NCI-H82 (cell line): Measurements from ENCODE around the gene DCXR.

ENCODE experiments used
- DNase-seq: peaks from one replicate; lab custom pipeline; 2025; lab: John Stamatoyannopoulos, UW

Gene DCXR

GRCh38 chr17:82072827-82073226, 35.3 kb upstream of the DCXR start:
- no peak for DNase-seq

GRCh38 chr17:82070611-82071010, 33.1 kb upstream of the DCXR start:
- DNase-seq, result no peak

GRCh38 chr17:82065638-82066303, 28.3 kb upstream of the DCXR start, which contains the start of gene DUS1L:
TSS of gene DUS1L (minus strand) at chr17:82065804. CDS start at chr17:82065059, 745 bp downstream.
- peak; percentile 63 for DNase-seq

- DNase-seq, result peak; percentile 38
These were observed 27.7 kb upstream of the DCXR start for GRCh38 chr17:82065193-82065637.

GRCh38 chr17:82064433-82065192, 27.1 kb upstream of the DCXR start:
- no peak for DNase-seq

GRCh38 chr17:82063424-82064415, 26.2 kb upstream of the DCXR start:
- no peak for DNase-seq

- no peak for DNase-seq
These were observed 25.5 kb upstream of the DCXR start for GRCh38 chr17:82062984-82063368.

GRCh38 chr17:82062076-82062983, 24.8 kb upstream of the DCXR start:
- DNase-seq, result no peak

GRCh38 chr17:82061047-82061925, 23.8 kb upstream of the DCXR start:
- DNase-seq, result no peak

GRCh38 chr17:82060614-82061013, 23.1 kb upstream of the DCXR start:
- no peak for DNase-seq

- DNase-seq, result no peak
These were observed 22.5 kb upstream of the DCXR start for GRCh38 chr17:82060001-82060380.

GRCh38 chr17:82059272-82060000, 21.9 kb upstream of the DCXR start:
- DNase-seq, result no peak

GRCh38 chr17:82058855-82059249, 21.4 kb upstream of the DCXR start:
- DNase-seq, result no peak

- no peak for DNase-seq
These were observed 20.8 kb upstream of the DCXR start for GRCh38 chr17:82058230-82058854.

GRCh38 chr17:82056729-82057621, 19.5 kb upstream of the DCXR start:
- no peak for DNase-seq

- no peak for DNase-seq
These were observed 18.6 kb upstream of the DCXR start for GRCh38 chr17:82055965-82056728.
